Skeletal muscle tissue (tissue), 4 donors: Measurements from ENCODE around the gene KIR3DL3. TPM values are rescaled to one million over a fixed set of nuclear protein-coding genes. Genes with fewer than 3 reads are reported as not detected.
"Not testable (repeated sequence)": the region's sequence is repeated elsewhere in the genome, so short reads cannot be mapped to it uniquely, and the experiment has no call there.

ENCODE experiments used
- H3K27ac ChIP-seq: one replicate; pipeline ENCODE4 v1.7.0; 2013; ENCODE audit warnings: mild to moderate bottlenecking, low read depth, low read length, inconsistent platforms
- H3K27me3 ChIP-seq, 3 donors: one replicate each; pipeline ENCODE4 v1.7.0; 2013; ENCODE audit warnings: low read length in 3 of 3; ENCODE audit not compliant: control insufficient read depth in 3 of 3, insufficient read depth in 3 of 3
- H3K36me3 ChIP-seq, 3 donors: one replicate each; pipeline ENCODE4 v1.7.0; 2013; ENCODE audit warnings: low read length in 3 of 3; ENCODE audit not compliant: control insufficient read depth in 3 of 3, insufficient read depth in 3 of 3
- H3K4me1 ChIP-seq, 3 donors: one replicate each; pipeline ENCODE4 v1.7.0; 2013; ENCODE audit warnings: low read length in 3 of 3, mild to moderate bottlenecking in 3 of 3; ENCODE audit not compliant: control insufficient read depth in 3 of 3, insufficient read depth in 3 of 3
- H3K4me3 ChIP-seq, 3 donors: one replicate each; pipeline ENCODE4 v1.7.0; 2013; ENCODE audit warnings: low read length in 3 of 3
- H3K9ac ChIP-seq, 3 donors: one replicate each; pipeline ENCODE4 v1.7.0; 2013; ENCODE audit warnings: low read length in 3 of 3, mild to moderate bottlenecking in 3 of 3, moderate library complexity in 2 of 3, low read depth in 1 of 3
- H3K9me3 ChIP-seq, 3 donors: one replicate each; pipeline ENCODE4 v1.7.0; 2013; ENCODE audit warnings: low read length in 3 of 3; ENCODE audit not compliant: control insufficient read depth in 3 of 3
- total RNA-seq: library from RNA; depleted of rRNA; stranded (reverse); fragments of >200 nt; gene quantifications from one replicate; pipeline ENCODE4 v1.2.3, GENCODE V29; 2014
- donor health status: Osteomylitis.

The KIR3DL3 gene
- not detected for total RNA-seq

DNA sequence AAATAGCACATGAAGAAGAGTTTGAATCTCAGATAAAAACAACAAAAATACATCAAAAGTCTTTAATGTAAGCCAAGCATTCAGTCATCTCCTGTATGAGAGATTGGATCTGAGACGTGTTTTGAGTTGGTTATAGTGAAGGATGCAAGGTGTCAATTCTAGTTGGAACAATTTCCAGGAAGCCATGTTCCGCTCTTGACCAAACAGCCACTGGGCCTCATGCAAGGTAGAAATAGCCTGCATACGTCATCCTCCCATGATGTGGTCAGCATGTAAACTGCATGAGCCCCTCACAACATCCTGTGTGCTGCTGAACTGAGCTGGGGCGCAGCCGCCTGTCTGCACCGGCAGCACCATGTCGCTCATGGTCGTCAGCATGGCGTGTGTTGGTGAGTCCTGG is at the start of gene KIR3DL3:
KIR3DL3 (plus strand) TSS at position 301 of the 400 bp plus-strand sequence; CDS start at position 356, 55 bp downstream.
- Histone ChIP-seq H3K4me3 (no peak within 1 kb of the TSS), H3K4me1 (no peaks in the 10 kb centered on the region), H3K9me3 (peaks cover 0 to 13% (median 3%) of the 10 kb centered on the region in 3 donors)

DNA sequence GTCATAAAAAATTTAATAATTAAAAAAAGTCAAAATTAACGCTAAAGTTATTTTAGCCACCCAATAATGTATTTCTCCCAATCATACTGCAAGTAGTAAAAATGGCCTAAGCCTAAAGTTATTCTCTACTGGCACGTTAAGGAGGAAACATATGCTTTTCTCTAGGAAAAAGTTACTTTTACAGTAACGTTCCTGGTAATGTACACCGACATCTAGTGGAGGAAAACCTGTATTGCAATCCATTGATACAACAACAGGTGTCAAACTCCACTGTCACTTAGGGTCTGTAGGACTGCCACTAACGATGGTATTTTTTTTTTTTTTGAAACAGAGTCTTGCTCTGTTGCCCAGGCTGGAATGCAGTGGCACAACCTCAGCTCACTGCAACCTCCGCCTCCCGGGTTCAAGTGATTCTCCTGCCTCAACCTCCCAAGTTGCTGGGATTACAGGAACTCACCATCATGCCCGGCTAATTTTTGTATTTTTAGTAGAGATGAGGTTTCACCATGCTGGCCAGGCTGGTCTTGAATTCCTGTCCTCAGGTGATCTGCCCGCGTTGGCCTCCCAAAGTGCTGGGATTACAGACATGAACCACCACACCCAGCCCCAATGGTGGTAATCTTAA is 47.9 kb upstream of the KIR3DL3 start:
- H3K27me3 ChIP-seq, H3K27ac ChIP-seq, H3K36me3 ChIP-seq, H3K4me1 ChIP-seq, H3K9ac ChIP-seq, H3K9me3 ChIP-seq, H3K4me3 ChIP-seq: not testable (repeated sequence)

More for the DNA sequence above, at the start of gene KIR3DL3:
- no peak within 1 kb of the TSS for H3K27ac ChIP-seq
- no peaks in the 10 kb centered on the region for H3K27me3 ChIP-seq
- H3K36me3 ChIP-seq = no peaks in the 10 kb centered on the region
- no peak within 1 kb of the TSS for H3K9ac ChIP-seq

DNA sequence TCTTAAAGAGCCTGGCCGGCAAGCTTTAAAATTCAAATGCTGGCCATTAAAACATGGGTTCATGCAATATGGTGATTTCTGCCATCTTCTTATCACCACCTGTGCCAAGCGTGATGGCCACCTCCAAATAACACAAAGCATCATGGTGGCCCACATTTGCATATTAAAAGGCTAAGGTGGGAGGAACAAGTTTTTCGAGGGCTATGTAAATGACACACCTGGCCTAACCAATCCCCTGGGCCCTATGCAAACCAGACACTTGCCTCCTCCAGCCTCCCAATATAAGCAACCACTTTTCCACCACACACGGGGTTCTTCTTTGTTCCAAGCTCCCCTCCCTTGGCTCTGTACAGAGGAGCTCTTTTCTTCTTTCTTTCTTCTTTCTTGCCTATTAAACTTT is 47.0 kb upstream of the KIR3DL3 start:
- Histone ChIP-seq H3K27me3 (peaks cover 0 to 2% (median 0%) of the 10 kb centered on the region in 3 donors), H3K36me3 (no peaks in the 10 kb centered on the region), H3K9me3 (no peaks in the 10 kb centered on the region), H3K9ac (no peak overlapping the region), H3K27ac (no peak overlapping the region), H3K4me1 (no peaks in the 10 kb centered on the region), H3K4me3 (no peak overlapping the region)

DNA sequence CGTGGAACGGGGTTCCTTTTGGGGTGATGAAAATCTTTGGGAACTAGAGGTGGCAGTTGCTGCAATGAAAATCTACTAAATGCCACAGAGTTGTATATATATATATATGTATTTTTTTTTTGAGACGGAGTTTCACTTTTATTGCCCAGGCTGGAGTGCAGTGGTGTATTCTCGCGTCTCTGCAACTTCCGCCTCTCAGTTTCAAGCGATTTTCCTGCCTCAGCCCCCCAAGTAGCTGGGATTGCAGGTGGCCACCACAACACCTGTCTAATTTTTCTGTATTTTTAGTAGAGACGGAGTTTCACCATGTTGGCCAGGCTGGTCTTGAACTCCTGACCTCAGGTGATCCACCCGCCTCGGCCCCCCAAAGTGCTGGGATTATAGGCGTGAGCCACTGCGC is 42.6 kb upstream of the KIR3DL3 start:
- not testable (repeated sequence) for H3K4me1 ChIP-seq, H3K27me3 ChIP-seq

DNA sequence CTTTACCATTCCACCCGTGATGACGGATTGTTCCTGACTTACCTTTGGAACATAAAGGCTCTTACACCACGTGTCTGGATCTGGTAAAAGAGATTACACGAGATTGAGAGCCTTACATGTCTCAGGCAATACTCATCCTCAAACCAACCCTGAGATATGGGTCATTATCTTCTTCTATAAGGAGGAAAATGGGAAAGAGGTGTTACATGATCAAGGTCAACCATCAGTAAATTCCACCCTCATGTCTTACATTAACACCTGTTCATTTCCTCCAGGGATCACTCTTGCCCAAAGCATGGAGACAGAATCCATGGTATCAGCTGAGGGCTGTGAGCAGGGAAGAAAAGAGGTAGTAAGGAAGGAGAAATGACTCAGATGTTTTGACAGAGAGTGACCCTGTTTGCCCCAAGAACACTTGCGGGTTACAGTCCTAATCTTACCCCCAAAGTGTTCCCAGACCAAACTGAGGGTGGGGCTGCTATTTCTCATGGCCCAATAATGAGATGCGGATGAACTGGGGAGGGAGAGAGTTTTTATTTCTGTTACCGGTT is 41.9 kb upstream of the KIR3DL3 start:
- Histone ChIP-seq H3K4me1 (no peaks in the 10 kb centered on the region), H3K27ac (no peak overlapping the region), H3K9ac (no peak overlapping the region), H3K9me3 (no peaks in the 10 kb centered on the region), H3K27me3 (no peaks in the 10 kb centered on the region), H3K4me3 (no peak overlapping the region), H3K36me3 (no peaks in the 10 kb centered on the region)

More for the DNA sequence above, 42.6 kb upstream of the KIR3DL3 start:
- not testable (repeated sequence) for H3K27ac ChIP-seq, H3K36me3 ChIP-seq, H3K9ac ChIP-seq, H3K9me3 ChIP-seq, H3K4me3 ChIP-seq

DNA sequence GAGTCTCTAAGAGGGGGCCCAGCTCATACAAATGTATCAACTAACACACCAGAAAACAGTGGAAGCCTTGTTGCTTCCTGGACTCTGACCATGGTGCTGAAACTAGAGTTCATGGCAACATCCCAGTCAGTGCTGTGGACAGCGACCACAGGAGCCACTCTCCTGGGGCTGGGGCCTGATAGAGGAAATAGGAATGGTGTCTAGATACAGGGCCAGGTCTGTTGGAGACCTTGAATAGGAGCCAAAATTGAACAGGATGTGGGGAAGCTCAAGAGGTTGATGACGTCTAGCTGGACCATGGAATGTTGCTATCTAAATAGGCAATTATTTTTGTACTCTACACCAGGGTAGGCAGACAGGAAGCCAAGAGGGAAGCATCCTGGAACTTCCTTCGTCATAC is 39.7 kb upstream of the KIR3DL3 start:
- Histone ChIP-seq H3K4me3 (no peak overlapping the region), H3K4me1 (no peaks in the 10 kb centered on the region), H3K9me3 (no peaks in the 10 kb centered on the region), H3K27ac (no peak overlapping the region), H3K27me3 (no peaks in the 10 kb centered on the region), H3K9ac (no peak overlapping the region), H3K36me3 (no peaks in the 10 kb centered on the region)

DNA sequence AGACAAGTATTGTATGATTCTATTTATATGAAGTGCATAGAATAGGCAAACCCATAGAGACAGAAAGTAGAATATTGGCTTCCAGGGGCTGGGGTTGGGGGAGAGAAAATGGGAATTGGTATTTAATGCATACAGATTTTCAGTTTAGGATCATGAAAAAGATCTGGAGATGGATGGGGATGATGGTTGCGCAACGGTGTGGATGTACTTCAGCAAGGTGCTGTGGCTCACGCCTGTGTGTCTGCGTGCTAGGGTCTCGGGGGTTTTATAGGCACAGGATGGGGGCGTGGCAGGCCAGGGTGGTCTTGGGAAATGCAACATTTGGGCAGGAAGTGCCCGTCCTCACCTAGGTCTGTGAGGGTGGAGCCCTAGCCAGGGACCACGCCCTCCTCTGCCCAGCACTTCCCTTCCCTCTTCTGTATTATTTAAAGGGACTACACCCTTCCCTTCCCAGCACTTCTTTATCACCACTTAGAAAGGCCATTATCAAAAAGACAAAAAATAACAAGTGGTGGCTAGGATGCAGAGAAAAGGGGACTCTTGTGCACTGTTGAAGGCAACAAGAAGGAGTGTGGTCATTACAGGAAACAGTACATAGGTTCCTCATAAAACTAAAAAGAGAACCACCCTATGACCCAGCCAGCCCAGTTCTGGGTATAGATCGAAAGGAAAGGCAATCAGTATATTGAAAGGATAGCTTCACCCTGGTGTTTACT is 32.5 kb upstream of the KIR3DL3 start:
- peaks cover 0 to 4% (median 3%) of the 10 kb centered on the region in 3 donors for H3K27me3 ChIP-seq
- H3K27ac ChIP-seq = no peak overlapping the region
- no peak overlapping the region for H3K9ac ChIP-seq
- no peaks in the 10 kb centered on the region for H3K9me3 ChIP-seq
- H3K4me3 ChIP-seq = no peak overlapping the region
- H3K4me1 ChIP-seq = no peaks in the 10 kb centered on the region
- no peaks in the 10 kb centered on the region for H3K36me3 ChIP-seq

DNA sequence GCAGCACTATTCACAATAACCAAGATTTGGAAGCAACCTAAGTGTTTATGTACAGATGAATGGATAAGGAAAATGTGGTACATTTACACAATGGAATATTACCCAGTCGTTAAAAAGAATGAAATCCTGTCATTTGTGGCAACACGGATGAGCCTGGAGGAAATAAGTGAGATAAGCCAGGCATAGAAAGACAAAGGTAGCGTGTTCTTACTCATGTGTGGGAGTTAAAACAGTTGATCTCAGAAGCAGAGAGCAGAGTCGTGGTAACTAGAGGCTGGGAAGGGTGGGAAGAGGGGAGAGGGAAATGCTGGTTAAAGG is 32.0 kb upstream of the KIR3DL3 start:
- H3K4me3 ChIP-seq = no peak overlapping the region
- no peak overlapping the region for H3K27ac ChIP-seq
- H3K9me3 ChIP-seq = no peaks in the 10 kb centered on the region
- peaks cover 0 to 4% (median 3%) of the 10 kb centered on the region in 3 donors for H3K27me3 ChIP-seq
- no peaks in the 10 kb centered on the region for H3K4me1 ChIP-seq
- H3K9ac ChIP-seq = no peak overlapping the region
- H3K36me3 ChIP-seq = no peaks in the 10 kb centered on the region

DNA sequence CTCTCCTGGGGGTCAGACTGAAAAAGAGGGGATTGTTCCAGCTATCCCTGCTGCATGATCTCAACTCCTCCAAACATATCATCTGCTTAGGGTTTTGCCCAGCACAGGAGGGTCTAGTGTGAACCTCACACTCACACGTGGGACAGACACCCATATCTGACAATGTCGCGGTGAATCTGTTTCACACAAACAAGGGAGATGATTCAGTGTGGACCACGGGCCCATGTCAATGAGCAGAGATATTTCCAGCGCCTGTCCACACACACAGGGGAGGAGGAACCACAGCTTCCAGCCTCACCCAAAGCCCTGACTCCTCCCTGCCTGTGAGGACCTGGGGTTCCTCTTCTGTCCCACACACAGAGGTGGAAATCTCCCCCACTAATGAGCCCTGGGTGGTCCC is 29.6 kb upstream of the KIR3DL3 start:
- Histone ChIP-seq H3K27me3 (peaks cover 0 to 4% (median 3%) of the 10 kb centered on the region in 3 donors), H3K4me1 (no peaks in the 10 kb centered on the region)

DNA sequence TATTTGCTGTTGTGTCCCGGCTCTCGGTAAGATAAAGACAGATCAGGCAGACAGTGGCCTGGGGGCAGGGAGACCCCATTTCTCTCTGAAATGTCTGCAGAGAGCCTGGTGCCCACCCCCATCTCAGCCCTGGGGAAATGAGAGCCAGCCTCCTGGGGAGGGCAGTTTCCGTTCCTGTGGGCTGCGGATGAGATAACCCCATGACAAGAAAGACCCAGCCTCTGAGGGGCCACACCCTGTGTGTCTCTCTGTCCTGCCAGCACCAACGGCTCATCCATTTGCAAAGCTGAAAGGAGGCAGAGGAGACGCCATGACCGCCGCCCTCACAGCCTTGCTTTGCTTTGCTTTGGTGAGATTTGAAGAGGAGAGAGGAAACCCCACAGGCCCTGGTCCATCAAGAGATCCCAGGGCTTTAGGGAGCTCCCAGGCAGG is 28.1 kb upstream of the KIR3DL3 start:
- Histone ChIP-seq H3K4me3 (no peak overlapping the region), H3K27ac (no peak overlapping the region), H3K27me3 (peaks cover 0 to 4% (median 0%) of the 10 kb centered on the region in 3 donors), H3K9me3 (no peaks in the 10 kb centered on the region), H3K4me1 (no peaks in the 10 kb centered on the region), H3K36me3 (no peaks in the 10 kb centered on the region), H3K9ac (no peak overlapping the region)

More for the DNA sequence above, 29.6 kb upstream of the KIR3DL3 start:
- Histone ChIP-seq H3K9ac (no peak overlapping the region), H3K36me3 (no peaks in the 10 kb centered on the region), H3K27ac (no peak overlapping the region), H3K9me3 (no peaks in the 10 kb centered on the region), H3K4me3 (no peak overlapping the region)
